HCT116 (cell line): ENCODE results near the gene PRR5L. TPM values are rescaled to one million over a fixed set of nuclear protein-coding genes. Genes with fewer than 3 reads are reported as not detected.

Source experiments
- ATAC-seq: fragments of 200-7000 bp; cut with Tn5 transposase; 2 replicates; pipeline ENCODE4 v1.9.1; 2020; ENCODE audit warnings: mild to moderate bottlenecking, moderate library complexity
- BruUV-seq: library from RNA; stranded (reverse); fragments of 400-500 nt; replicated peaks from 2 replicates; lab custom pipeline; 2021; lab: Mats Ljungman, UMichigan
- CTCF ChIA-PET: fragments of 300-600 bp; sonication (Branson Sonifier 250); formaldehyde crosslinking; loops from one replicate; lab custom pipeline; 2021; ENCODE audit warnings: antibody characterized with exemption; lab: Charles Lee
- POLR2A ChIA-PET: fragments of 300-600, 350-600 bp; sonication (Branson Sonifier 250); formaldehyde crosslinking; loops from one replicate; lab custom pipeline; 2021; ENCODE audit warnings: antibody characterized with exemption; lab: Charles Lee
- RAD21 ChIA-PET, 2 experiments: fragments of 300-600 bp; sonication (Branson Sonifier 250); formaldehyde crosslinking; loops; one replicate each; lab custom pipeline; 2023; ENCODE audit warnings: low total read pairs in 2 of 2; ENCODE audit not compliant: uncharacterized antibody in 2 of 2, unreplicated experiment in 2 of 2, low non-redundant PET in 1 of 2; lab: Charles Lee
- DNase-seq: peaks from one replicate; pipeline ENCODE4 v3.0.0-alpha.2; 2010; ENCODE audit warnings: low read depth, low spot score
- H2AFZ ChIP-seq: fragments of 200-600 bp; shearing (Covaris generic), sonication (generic); 2 replicates; pipeline ENCODE4 v1.6.1; 2017; ENCODE audit warnings: low read depth, mixed run types, mixed read lengths, antibody characterized with exemption, low read length; ENCODE audit not compliant: poor library complexity, severe bottlenecking
- H3K27ac ChIP-seq: 2 replicates; pipeline ENCODE4 v1.5.1; 2012; ENCODE audit warnings: low read depth, low read length
- H3K27me3 ChIP-seq: fragments of 200-600 bp; sonication (generic); 2 replicates; pipeline ENCODE4 v1.6.1; 2016; ENCODE audit warnings: mixed run types, low read length, mixed read lengths; ENCODE audit not compliant: insufficient read depth
- H3K36me3 ChIP-seq, 2 experiments: fragments of 200-500 bp in 1 of 2; fragments of 200-600 bp in 1 of 2; sonication (Bioruptor generic) in 1 of 2; sonication (generic) in 1 of 2; 2 replicates each; pipeline versions ENCODE4 v1.5.1 to v1.6.1; 2014 to 2016; ENCODE audit warnings: low read length in 2 of 2, inconsistent platforms in 1 of 2, mixed read lengths in 1 of 2, mixed run types in 1 of 2; ENCODE audit not compliant: insufficient read depth in 2 of 2, control insufficient read depth in 1 of 2
- H3K4me1 ChIP-seq, 2 experiments: fragments of 200-600 bp in 1 of 2; sonication (generic) in 1 of 2; 2 replicates each; pipeline versions ENCODE4 v1.5.1 to v1.6.1; 2012 to 2017; ENCODE audit warnings: low read length in 2 of 2, inconsistent platforms in 1 of 2, mild to moderate bottlenecking in 1 of 2, mixed read lengths in 1 of 2, mixed run types in 1 of 2, moderate library complexity in 1 of 2; ENCODE audit not compliant: insufficient read depth in 2 of 2, control insufficient read depth in 1 of 2
- H3K4me2 ChIP-seq: fragments of 200-600 bp; sonication (generic); 2 replicates; pipeline ENCODE4 v1.6.1; 2017; ENCODE audit warnings: mixed run types, low read length, mixed read lengths
- H3K4me3 ChIP-seq, 2 experiments: fragments of 200-600 bp in 1 of 2; sonication (generic) in 1 of 2; replicated peaks in 1 of 2; 2 replicates each; pipeline ENCODE4 v1.5.1; 2011 to 2016; ENCODE audit warnings: low read length in 2 of 2, control low read depth in 1 of 2, low read depth in 1 of 2, mild to moderate bottlenecking in 1 of 2, mixed read lengths in 1 of 2, mixed run types in 1 of 2
- H3K79me2 ChIP-seq: fragments of 200-600 bp; sonication (generic); 2 replicates; pipeline ENCODE4 v1.6.1; 2017; ENCODE audit warnings: mild to moderate bottlenecking, mixed run types, low read length, moderate library complexity, mixed read lengths; ENCODE audit not compliant: insufficient read depth
- H3K9ac ChIP-seq: fragments of 200-600 bp; sonication (generic); 2 replicates; pipeline ENCODE4 v1.6.1; 2016; ENCODE audit warnings: low read length, mixed read lengths
- H3K9me2 ChIP-seq: fragments of 200-600 bp; sonication (generic), shearing (Covaris generic); 2 replicates; pipeline ENCODE4 v1.6.1; 2017; ENCODE audit warnings: mixed run types, mild to moderate bottlenecking, moderate library complexity; ENCODE audit not compliant: insufficient read depth
- H3K9me3 ChIP-seq, 2 experiments: fragments of 200-500 bp in 1 of 2; fragments of 200-600 bp in 1 of 2; sonication (Bioruptor generic) in 1 of 2; sonication (generic) in 1 of 2; 2 replicates each; pipeline ENCODE4 v1.6.1; 2014 to 2017; ENCODE audit warnings: low read length in 2 of 2, mixed read lengths in 2 of 2, inconsistent platforms in 1 of 2, low read depth in 1 of 2, mild to moderate bottlenecking in 1 of 2, mixed run types in 1 of 2, moderate library complexity in 1 of 2; ENCODE audit not compliant: control insufficient read depth in 1 of 2, insufficient read depth in 1 of 2
- H4K20me1 ChIP-seq: fragments of 200-600 bp; sonication (generic), shearing (Covaris generic); 2 replicates; pipeline ENCODE4 v1.6.1; 2017; ENCODE audit warnings: mixed run types, mild to moderate bottlenecking, moderate library complexity; ENCODE audit not compliant: insufficient read depth
- CBX3 ChIP-seq: IDR thresholded peaks from 2 replicates; pipeline ENCODE4 v1.6.1; 2012; ENCODE audit warnings: low read depth
- CEBPB ChIP-seq: IDR thresholded peaks from 2 replicates; pipeline ENCODE4 v1.6.1; 2012; ENCODE audit warnings: low read depth
- EGR1 ChIP-seq: IDR thresholded peaks from 2 replicates; pipeline ENCODE4 v1.6.1; 2012; ENCODE audit warnings: low read depth
- ELF1 ChIP-seq: IDR thresholded peaks from 2 replicates; pipeline ENCODE4 v1.6.1; 2012; ENCODE audit warnings: low read depth, borderline replicate concordance
- EZH2 ChIP-seq: fragments of 200-600 bp; sonication (generic); IDR thresholded peaks from 2 replicates; pipeline ENCODE4 v1.6.1; 2017; ENCODE audit warnings: antibody characterized with exemption, mixed run types
- EZH2phosphoT487 ChIP-seq: fragments of 200-600 bp; IDR thresholded peaks from 2 replicates; pipeline ENCODE4 v1.6.1; 2018; ENCODE audit warnings: antibody characterized with exemption, borderline replicate concordance
- FOSL1 ChIP-seq: IDR thresholded peaks from 2 replicates; pipeline ENCODE4 v1.6.1; 2012; ENCODE audit warnings: low read depth
- JUND ChIP-seq: IDR thresholded peaks from 2 replicates; pipeline ENCODE4 v1.6.1; 2012
- POLR2A ChIP-seq: IDR thresholded peaks from 2 replicates; pipeline ENCODE4 v1.7.0; 2011; ENCODE audit warnings: borderline replicate concordance; ENCODE audit not compliant: insufficient read depth, insufficient read length; ENCODE audit errors: extremely low read depth
- POLR2AphosphoS5 ChIP-seq: IDR thresholded peaks from 2 replicates; pipeline ENCODE4 v1.6.1; 2011; ENCODE audit warnings: mild to moderate bottlenecking, low read depth, low read length, moderate library complexity
- RAD21 ChIP-seq: IDR thresholded peaks from 2 replicates; pipeline ENCODE4 v1.6.1; 2012; ENCODE audit warnings: low read depth, mild to moderate bottlenecking
- SP1 ChIP-seq: IDR thresholded peaks from 2 replicates; pipeline ENCODE4 v1.6.1; 2012; ENCODE audit warnings: low read depth
- SRF ChIP-seq: IDR thresholded peaks from 2 replicates; pipeline ENCODE4 v1.6.1; 2012; ENCODE audit warnings: low read depth
- TCF7L2 ChIP-seq: IDR thresholded peaks from 2 replicates; pipeline ENCODE4 v1.7.0; 2011; ENCODE audit warnings: borderline replicate concordance, inconsistent platforms; ENCODE audit not compliant: insufficient read depth, insufficient read length; ENCODE audit errors: extremely low read depth
- YY1 ChIP-seq: IDR thresholded peaks from 2 replicates; pipeline ENCODE4 v1.6.1; 2011; ENCODE audit warnings: low read length, low read depth, moderate library complexity, mild to moderate bottlenecking; ENCODE audit not compliant: insufficient replicate concordance; ENCODE audit errors: extremely low read depth
- ZFX ChIP-seq: fragments of 450-650 bp; IDR thresholded peaks from 2 replicates; pipeline ENCODE4 v1.6.1; 2017
- intact Hi-C: fragments of 100-400 bp; cut with micrococcal nuclease; formaldehyde crosslinking; loops from 2 replicates; pipeline ENCODE4 v1.10.0; 2022
- total RNA-seq: library from RNA; stranded (reverse); gene quantifications from one replicate; pipeline ENCODE4 v1.2.1, GENCODE V29; 2021; ENCODE audit not compliant: unreplicated experiment
- TF ChIP-seq, protein P1 (sequence below): IDR thresholded peaks from 2 replicates; pipeline ENCODE4 v1.6.1; 2011; ENCODE audit warnings: mild to moderate bottlenecking, low read length, moderate library complexity; ENCODE audit not compliant: insufficient replicate concordance; ENCODE audit errors: extremely low read depth
- TF ChIP-seq, protein P2 (sequence below): IDR thresholded peaks from 2 replicates; pipeline ENCODE4 v1.6.1; 2012
- TF ChIP-seq, protein P3 (sequence below), 3 experiments: fragments of 200-600 bp in 1 of 3; sonication (generic) in 1 of 3; IDR thresholded peaks in 2 of 3; conservative IDR thresholded peaks in 1 of 3; 2 replicates each; pipeline ENCODE4 v1.5.1; 2012 to 2017; ENCODE audit warnings: low read depth in 2 of 3, low read length in 2 of 3, antibody characterized with exemption in 1 of 3, borderline replicate concordance in 1 of 3, control low read depth in 1 of 3, mild to moderate bottlenecking in 1 of 3, mixed read lengths in 1 of 3, mixed run types in 1 of 3, moderate library complexity in 1 of 3; ENCODE audit not compliant: insufficient read depth in 1 of 3
- TF ChIP-seq, protein P4 (sequence below): IDR thresholded peaks from 2 replicates; pipeline ENCODE4 v1.6.1; 2012

The PRR5L gene
- total RNA-seq, 1 experiment from 2014 or later: 0.47 TPM

DNA sequence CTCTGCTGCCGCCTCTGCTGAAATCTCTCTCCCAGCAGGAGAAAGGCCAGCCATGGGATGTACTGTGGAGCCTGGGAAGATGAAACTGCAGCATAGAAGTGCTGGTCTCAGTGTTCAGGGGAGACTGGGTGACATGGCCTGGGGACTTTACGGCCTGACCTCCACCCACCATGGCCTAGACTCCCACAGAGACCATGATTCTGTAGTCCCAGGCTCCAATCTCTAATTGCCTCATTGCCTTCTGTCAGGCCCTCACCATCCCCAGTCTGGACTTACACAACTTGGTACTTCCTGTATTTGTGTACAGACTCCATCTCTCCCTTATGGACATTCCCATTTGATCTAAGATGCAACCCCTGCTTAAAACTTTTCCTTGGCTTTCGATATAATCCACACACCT, 170.9 kb downstream of the PRR5L start:
- no peaks in the 10 kb centered on the region for H3K9me2 ChIP-seq
- no peak for DNase-seq
- H3K27ac ChIP-seq: no peak overlapping the region
- intact Hi-C loops: no loop called here
- H3K9me3 ChIP-seq: no peaks in the 10 kb centered on the region
- no TSS peak for BruUV-seq
- no peak overlapping the region for H3K4me2 ChIP-seq
- no peaks in the 10 kb centered on the region; a peak in 1 of 4 replicates for H3K4me1 ChIP-seq
- no peaks in the 10 kb centered on the region for H4K20me1 ChIP-seq
- no peak overlapping the region for H3K9ac ChIP-seq
- H3K4me3 ChIP-seq: no peak overlapping the region
- H3K36me3 ChIP-seq: no peaks in the 10 kb centered on the region
- ATAC-seq: no peak
- ChIA-PET CTCF (no interaction called here), POLR2A (no interaction called here), RAD21 (no interaction called here)
- no peak overlapping the region for H2AFZ ChIP-seq
- peaks cover 13% of the 10 kb centered on the region; the same call in 1 of the 2 replicates for H3K27me3 ChIP-seq
- H3K79me2 ChIP-seq: no peaks in the 10 kb centered on the region
- TF ChIP-seq POLR2A (no peak), SRF (no peak), ZFX (no peak), YY1 (no peak), RAD21 (no peak), TCF7L2 (no peak), FOSL1 (no peak), SP1 (no peak), EGR1 (no peak), CBX3 (no peak), ELF1 (no peak), POLR2AphosphoS5 (no peak), EZH2 (no peak), JUND (no peak), CEBPB (no peak), EZH2phosphoT487 (no peak)
- TF ChIP-seq, protein P1, sequence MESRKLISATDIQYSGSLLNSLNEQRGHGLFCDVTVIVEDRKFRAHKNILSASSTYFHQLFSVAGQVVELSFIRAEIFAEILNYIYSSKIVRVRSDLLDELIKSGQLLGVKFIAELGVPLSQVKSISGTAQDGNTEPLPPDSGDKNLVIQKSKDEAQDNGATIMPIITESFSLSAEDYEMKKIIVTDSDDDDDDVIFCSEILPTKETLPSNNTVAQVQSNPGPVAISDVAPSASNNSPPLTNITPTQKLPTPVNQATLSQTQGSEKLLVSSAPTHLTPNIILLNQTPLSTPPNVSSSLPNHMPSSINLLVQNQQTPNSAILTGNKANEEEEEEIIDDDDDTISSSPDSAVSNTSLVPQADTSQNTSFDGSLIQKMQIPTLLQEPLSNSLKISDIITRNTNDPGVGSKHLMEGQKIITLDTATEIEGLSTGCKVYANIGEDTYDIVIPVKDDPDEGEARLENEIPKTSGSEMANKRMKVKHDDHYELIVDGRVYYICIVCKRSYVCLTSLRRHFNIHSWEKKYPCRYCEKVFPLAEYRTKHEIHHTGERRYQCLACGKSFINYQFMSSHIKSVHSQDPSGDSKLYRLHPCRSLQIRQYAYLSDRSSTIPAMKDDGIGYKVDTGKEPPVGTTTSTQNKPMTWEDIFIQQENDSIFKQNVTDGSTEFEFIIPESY: no peak
- TF ChIP-seq, protein P2, sequence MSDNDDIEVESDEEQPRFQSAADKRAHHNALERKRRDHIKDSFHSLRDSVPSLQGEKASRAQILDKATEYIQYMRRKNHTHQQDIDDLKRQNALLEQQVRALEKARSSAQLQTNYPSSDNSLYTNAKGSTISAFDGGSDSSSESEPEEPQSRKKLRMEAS: no peak
- TF ChIP-seq, protein P3, sequence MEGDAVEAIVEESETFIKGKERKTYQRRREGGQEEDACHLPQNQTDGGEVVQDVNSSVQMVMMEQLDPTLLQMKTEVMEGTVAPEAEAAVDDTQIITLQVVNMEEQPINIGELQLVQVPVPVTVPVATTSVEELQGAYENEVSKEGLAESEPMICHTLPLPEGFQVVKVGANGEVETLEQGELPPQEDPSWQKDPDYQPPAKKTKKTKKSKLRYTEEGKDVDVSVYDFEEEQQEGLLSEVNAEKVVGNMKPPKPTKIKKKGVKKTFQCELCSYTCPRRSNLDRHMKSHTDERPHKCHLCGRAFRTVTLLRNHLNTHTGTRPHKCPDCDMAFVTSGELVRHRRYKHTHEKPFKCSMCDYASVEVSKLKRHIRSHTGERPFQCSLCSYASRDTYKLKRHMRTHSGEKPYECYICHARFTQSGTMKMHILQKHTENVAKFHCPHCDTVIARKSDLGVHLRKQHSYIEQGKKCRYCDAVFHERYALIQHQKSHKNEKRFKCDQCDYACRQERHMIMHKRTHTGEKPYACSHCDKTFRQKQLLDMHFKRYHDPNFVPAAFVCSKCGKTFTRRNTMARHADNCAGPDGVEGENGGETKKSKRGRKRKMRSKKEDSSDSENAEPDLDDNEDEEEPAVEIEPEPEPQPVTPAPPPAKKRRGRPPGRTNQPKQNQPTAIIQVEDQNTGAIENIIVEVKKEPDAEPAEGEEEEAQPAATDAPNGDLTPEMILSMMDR (IDR thresholded peaks at IDR 0.05 in 2 of 3, conservative IDR thresholded peaks at IDR 0.05 in 1 of 3; ENCODE audit: borderline replicate concordance in 1 of 3, insufficient read depth in 1 of 3, low read depth in 2 of 3, low read length in 2 of 3): no peak
- TF ChIP-seq, protein P4, sequence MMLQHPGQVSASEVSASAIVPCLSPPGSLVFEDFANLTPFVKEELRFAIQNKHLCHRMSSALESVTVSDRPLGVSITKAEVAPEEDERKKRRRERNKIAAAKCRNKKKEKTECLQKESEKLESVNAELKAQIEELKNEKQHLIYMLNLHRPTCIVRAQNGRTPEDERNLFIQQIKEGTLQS: no peak
